Inflammatory macrophage (primary cell): Measurements from ENCODE around the gene FHIT.
"Not testable (repeated sequence)": the region's sequence is repeated elsewhere in the genome, so short reads cannot be mapped to it uniquely, and the experiment has no call there.

Experiments used
- DNase-seq, 2 donors: peaks; one replicate each; pipeline ENCODE4 v3.0.0-alpha.2; 2020 to 2022

Gene FHIT

GRCh38 chr3:61226166-61226686, 25.0 kb downstream of the FHIT start:
- no peak for DNase-seq

GRCh38 chr3:61224823-61225222, 26.4 kb downstream of the FHIT start:
- no peak for DNase-seq

GRCh38 chr3:61223451-61223850, 27.8 kb downstream of the FHIT start:
- no peak for DNase-seq

- DNase-seq: no peak
These were observed 28.8 kb downstream of the FHIT start for GRCh38 chr3:61222467-61222866.

GRCh38 chr3:61221759-61222362, 29.4 kb downstream of the FHIT start:
- DNase-seq: no peak

GRCh38 chr3:61218504-61218903, 32.7 kb downstream of the FHIT start:
- DNase-seq: no peak

- not testable (repeated sequence) for DNase-seq
These were observed 35.1 kb downstream of the FHIT start for GRCh38 chr3:61216171-61216570.

- DNase-seq: no peak
These were observed 49.2 kb downstream of the FHIT start for GRCh38 chr3:61202086-61202485.

GRCh38 chr3:61201071-61201470, 50.2 kb downstream of the FHIT start:
- DNase-seq: no peak

- DNase-seq: no peak
These were observed 51.0 kb downstream of the FHIT start for GRCh38 chr3:61200270-61200669.

GRCh38 chr3:61199843-61200242, 51.4 kb downstream of the FHIT start:
- DNase-seq: no peak

GRCh38 chr3:61194892-61195538, 56.2 kb downstream of the FHIT start:
- DNase-seq: no peak

- no peak for DNase-seq
These were observed 59.0 kb downstream of the FHIT start for GRCh38 chr3:61192222-61192621.

GRCh38 chr3:61190205-61190604, 61.0 kb downstream of the FHIT start:
- not testable (repeated sequence) for DNase-seq

GRCh38 chr3:61186030-61186429, 65.2 kb downstream of the FHIT start:
- no peak for DNase-seq

- DNase-seq: no peak
These were observed 66.3 kb downstream of the FHIT start for GRCh38 chr3:61184956-61185355.

GRCh38 chr3:61182662-61183061, 68.6 kb downstream of the FHIT start:
- DNase-seq: no peak

GRCh38 chr3:61181874-61182273, 69.4 kb downstream of the FHIT start:
- peak in 1 of 2 donors; percentile 8 for DNase-seq

GRCh38 chr3:61180206-61180605, 71.0 kb downstream of the FHIT start:
- DNase-seq: no peak

- DNase-seq: no peak
These were observed 73.1 kb downstream of the FHIT start for GRCh38 chr3:61178167-61178566.

- DNase-seq: no peak
These were observed 73.8 kb downstream of the FHIT start for GRCh38 chr3:61177450-61177849.

GRCh38 chr3:61173676-61174075, 77.6 kb downstream of the FHIT start:
- DNase-seq: no peak

- DNase-seq: no peak
These were observed 78.6 kb downstream of the FHIT start for GRCh38 chr3:61172684-61173083.

- DNase-seq: no peak
These were observed 79.0 kb downstream of the FHIT start for GRCh38 chr3:61172203-61172602.
